ENCODE data around the gene CREB3L2. TPM values are rescaled to one million over a fixed set of nuclear protein-coding genes. Genes with fewer than 3 reads are reported as not detected.
A peak's percentile ranks its signal among the peaks of the same experiment; 100 is the strongest.

CREB3L2 gene
- total and polyA plus RNA-seq, 2 of the 4 experiments (the other 2 are of a cell fraction), result 42.3 to 57.9 TPM

DNA sequence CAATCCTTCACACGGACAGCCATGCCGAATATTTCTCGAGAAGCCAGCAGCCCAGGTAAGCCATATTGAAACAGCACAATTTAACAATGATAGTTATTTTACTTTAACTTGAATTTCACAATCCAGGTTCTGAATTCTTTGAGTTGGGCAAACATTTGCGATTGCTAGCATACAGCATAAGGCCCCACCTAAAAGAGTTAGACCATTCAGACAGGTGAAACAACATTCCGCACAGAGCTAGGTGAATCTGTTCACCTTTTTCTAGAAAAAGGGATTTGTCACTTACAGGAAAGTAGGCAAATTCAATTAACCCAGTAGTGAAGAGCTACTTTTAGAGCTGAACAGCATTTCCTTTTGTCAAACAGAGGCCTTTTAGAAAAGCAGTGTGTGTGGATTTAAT lies 45.3 kb downstream of the CREB3L2 start:
- no peak for DNase-seq
- intact Hi-C loops (cut with micrococcal nuclease), result no loop called here
- no peak overlapping the region for H3K4me2 ChIP-seq (ENCODE audit: low read depth, low read length)
- no peak overlapping the region for H3K18ac ChIP-seq (ENCODE audit: low read depth, low read length)
- 0 out of 3 replicates have a peak overlapping the region, but pooled peaks have one; percentile 16 for H2BK15ac ChIP-seq (ENCODE audit: low read depth, low read length)
- TF ChIP-seq CEBPB (IDR thresholded peaks at IDR 0.05; ENCODE audit: low read depth, low read length) (no peak), MAZ (IDR thresholded peaks at IDR 0.05; ENCODE audit: borderline replicate concordance, low read depth, low read length) (no peak), POLR2A (IDR thresholded peaks at IDR 0.05; ENCODE audit: low read depth, low read length) (no peak), BHLHE40 (IDR thresholded peaks at IDR 0.05; ENCODE audit: low read depth, low read length) (no peak), CHD1 (IDR thresholded peaks at IDR 0.05; ENCODE audit: low read depth, low read length) (no peak), USF2 (IDR thresholded peaks at IDR 0.05; ENCODE audit: low read depth, low read length) (no peak), MAFK (IDR thresholded peaks at IDR 0.05; ENCODE audit: low read depth, low read length) (no peak), RCOR1 (IDR thresholded peaks at IDR 0.05; ENCODE audit: insufficient replicate concordance, low read length) (no peak), FOS (IDR thresholded peaks at IDR 0.05; ENCODE audit: low read depth, low read length) (no peak), NFE2L2 (IDR thresholded peaks at IDR 0.05; ENCODE audit: low read depth, low read length) (no peak), MXI1 (IDR thresholded peaks at IDR 0.05; ENCODE audit: borderline replicate concordance, low read depth, low read length) (no peak), RAD21 (IDR thresholded peaks at IDR 0.05; ENCODE audit: low read length) (no peak), RFX5 (IDR thresholded peaks at IDR 0.05; ENCODE audit: low read depth, low read length) (no peak), SMC3 (IDR thresholded peaks at IDR 0.05; ENCODE audit: low read depth, low read length) (no peak)
- TF ChIP-seq, protein P1, sequence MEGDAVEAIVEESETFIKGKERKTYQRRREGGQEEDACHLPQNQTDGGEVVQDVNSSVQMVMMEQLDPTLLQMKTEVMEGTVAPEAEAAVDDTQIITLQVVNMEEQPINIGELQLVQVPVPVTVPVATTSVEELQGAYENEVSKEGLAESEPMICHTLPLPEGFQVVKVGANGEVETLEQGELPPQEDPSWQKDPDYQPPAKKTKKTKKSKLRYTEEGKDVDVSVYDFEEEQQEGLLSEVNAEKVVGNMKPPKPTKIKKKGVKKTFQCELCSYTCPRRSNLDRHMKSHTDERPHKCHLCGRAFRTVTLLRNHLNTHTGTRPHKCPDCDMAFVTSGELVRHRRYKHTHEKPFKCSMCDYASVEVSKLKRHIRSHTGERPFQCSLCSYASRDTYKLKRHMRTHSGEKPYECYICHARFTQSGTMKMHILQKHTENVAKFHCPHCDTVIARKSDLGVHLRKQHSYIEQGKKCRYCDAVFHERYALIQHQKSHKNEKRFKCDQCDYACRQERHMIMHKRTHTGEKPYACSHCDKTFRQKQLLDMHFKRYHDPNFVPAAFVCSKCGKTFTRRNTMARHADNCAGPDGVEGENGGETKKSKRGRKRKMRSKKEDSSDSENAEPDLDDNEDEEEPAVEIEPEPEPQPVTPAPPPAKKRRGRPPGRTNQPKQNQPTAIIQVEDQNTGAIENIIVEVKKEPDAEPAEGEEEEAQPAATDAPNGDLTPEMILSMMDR (conservative IDR thresholded peaks at IDR 0.05; ENCODE audit: low read depth, low read length), result no peak
- TF ChIP-seq, protein P2, sequence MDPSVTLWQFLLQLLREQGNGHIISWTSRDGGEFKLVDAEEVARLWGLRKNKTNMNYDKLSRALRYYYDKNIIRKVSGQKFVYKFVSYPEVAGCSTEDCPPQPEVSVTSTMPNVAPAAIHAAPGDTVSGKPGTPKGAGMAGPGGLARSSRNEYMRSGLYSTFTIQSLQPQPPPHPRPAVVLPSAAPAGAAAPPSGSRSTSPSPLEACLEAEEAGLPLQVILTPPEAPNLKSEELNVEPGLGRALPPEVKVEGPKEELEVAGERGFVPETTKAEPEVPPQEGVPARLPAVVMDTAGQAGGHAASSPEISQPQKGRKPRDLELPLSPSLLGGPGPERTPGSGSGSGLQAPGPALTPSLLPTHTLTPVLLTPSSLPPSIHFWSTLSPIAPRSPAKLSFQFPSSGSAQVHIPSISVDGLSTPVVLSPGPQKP (IDR thresholded peaks at IDR 0.05; ENCODE audit: borderline replicate concordance, low read depth, low read length), result no peak
- peaks cover 40 to 88% of the 10 kb centered on the region in 2 experiments for H3K79me1 ChIP-seq (ENCODE audit: low read depth in 1 of 2, low read length in 2 of 2)
- peaks cover 83% of the 10 kb centered on the region for H4K20me1 ChIP-seq (ENCODE audit: insufficient read depth, low read length)
- no peak overlapping the region for H4K5ac ChIP-seq (ENCODE audit: low read depth, low read length)
- no peak overlapping the region for H2BK120ac ChIP-seq (ENCODE audit: low read depth, low read length)
- H3K4me1 ChIP-seq (ENCODE audit: control insufficient read depth, insufficient read depth, low read length), result peaks cover 28% of the 10 kb centered on the region
- no peak overlapping the region for H2BK5ac ChIP-seq (ENCODE audit: low read depth, low read length, poor library complexity, severe bottlenecking)
- no peak overlapping the region for H4K8ac ChIP-seq (ENCODE audit: low read depth in 2 of 2, low read length in 2 of 2)
- no CpG with 5 or more reads among the region's 5 CpGs for WGBS, 2 experiments (ENCODE audit: extremely low coverage in 2 of 2, insufficient read length in 1 of 2)
- peaks cover 38% of the 10 kb centered on the region for H3K9me1 ChIP-seq (ENCODE audit: insufficient read depth, low read length)
- H3K27me3 ChIP-seq (ENCODE audit: control insufficient read depth, insufficient read depth, low read length), result no peaks in the 10 kb centered on the region
- no peak for ATAC-seq (ENCODE audit: low read depth)
- H3K4ac ChIP-seq (ENCODE audit: low read depth, low read length), result peak overlapping the region; percentile 57; the same call in 1 of the 2 replicates
- H3K9ac ChIP-seq (ENCODE audit: low read depth, low read length), result no peak overlapping the region
- peaks cover 6% of the 10 kb centered on the region; the same call in 1 of the 2 replicates for H3K36me3 ChIP-seq (ENCODE audit: control insufficient read depth, insufficient read depth, low read length)
- H2AK9ac ChIP-seq (replicated peaks; ENCODE audit: low read depth, low read length, poor library complexity), result no peak overlapping the region
- no peak overlapping the region for H2AFZ ChIP-seq (replicated peaks; ENCODE audit: low read length, poor library complexity)
- in situ Hi-C loops (cut with MboI; ENCODE audit: low sequenced_read_pairs), result no loop called here
- dilution Hi-C loops (cut with HindIII; ENCODE audit: low sequenced_read_pairs, unreplicated experiment), result no loop called here
- CTCF ChIA-PET, result no interaction called here
- no peak overlapping the region for H3K27ac ChIP-seq (ENCODE audit: insufficient read depth, low read length)
- no peak overlapping the region for H2AK5ac ChIP-seq (ENCODE audit: low read depth, low read length)
- H3K14ac ChIP-seq (replicated peaks; ENCODE audit: low read depth, low read length), result no peak overlapping the region
- no peak overlapping the region for H2BK20ac ChIP-seq (ENCODE audit: low read depth, low read length)
- H3K56ac ChIP-seq (ENCODE audit: extremely low read depth, insufficient read depth, low read length), result no peak overlapping the region
- H3K4me3 ChIP-seq (ENCODE audit: insufficient read depth, low read depth, low read length), result no peak overlapping the region
- no peak overlapping the region for H4K91ac ChIP-seq (ENCODE audit: insufficient read depth, low read depth, low read length)
- BruUV-seq (replicated peaks), result no TSS peak
- no peaks in the 10 kb centered on the region for H3K9me3 ChIP-seq (ENCODE audit: control insufficient read depth, insufficient read depth, low read length)
- POLR2A ChIA-PET (ENCODE audit: unreplicated experiment), result no interaction called here
- H3K23ac ChIP-seq (ENCODE audit: low read depth, low read length), result no peak overlapping the region
